ENCODE results near the gene PRELID2.
"Not testable (repeated sequence)": the region's sequence is repeated elsewhere in the genome, so short reads cannot be mapped to it uniquely, and the experiment has no call there.

Gene PRELID2

DNA sequence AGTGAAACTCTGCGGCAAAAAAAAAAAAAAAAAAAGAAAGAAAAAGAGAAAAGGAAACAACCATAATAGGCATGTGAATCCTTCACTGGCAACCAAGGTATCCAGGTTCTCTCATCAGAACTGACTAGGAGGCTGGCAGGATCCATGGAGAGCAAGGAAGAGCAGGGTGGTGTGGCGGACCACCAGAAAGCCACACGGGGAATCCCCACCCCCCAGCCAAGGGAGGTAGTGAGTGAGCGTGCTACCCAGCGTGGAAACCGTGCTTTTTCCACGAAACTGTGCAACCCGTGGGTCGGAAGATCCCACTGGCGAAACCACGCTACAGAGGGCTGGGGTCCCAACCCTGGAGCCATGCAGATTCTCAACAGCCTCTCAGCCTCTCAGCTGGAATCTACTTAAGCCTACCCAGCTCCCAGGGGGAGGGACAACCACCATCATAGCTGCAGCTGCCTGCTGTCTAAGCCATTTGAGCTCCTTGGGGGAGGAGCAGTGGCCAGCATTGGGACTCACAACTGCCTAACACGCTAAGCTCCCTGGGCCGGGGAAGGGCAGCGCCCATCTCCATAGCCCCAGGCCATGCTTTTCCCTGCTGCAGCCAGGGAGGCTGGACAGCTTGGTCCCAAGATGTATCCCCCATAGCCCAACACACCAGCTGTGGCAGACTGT lies 91.6 kb downstream of the PRELID2 start:
- no peak for DNase-seq (ENCODE audit: low read depth in 3 of 3)

DNA sequence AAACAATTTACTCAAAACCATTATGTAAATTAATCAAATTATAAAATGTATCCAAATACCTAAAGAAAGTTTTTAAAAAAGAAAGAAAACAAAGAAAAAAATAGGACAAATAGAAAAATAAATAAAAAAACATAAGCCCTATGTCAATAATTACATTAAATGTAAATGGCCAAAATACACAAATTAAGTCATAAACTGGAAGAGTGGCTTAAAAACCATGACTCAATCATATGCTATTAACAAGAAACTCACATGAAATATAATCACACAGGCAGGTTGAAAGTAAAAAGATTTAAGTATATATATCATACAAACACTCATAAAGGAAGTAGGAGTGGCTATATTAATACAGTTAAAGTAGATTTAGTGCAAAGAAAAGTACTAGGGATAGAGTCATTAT lies 95.3 kb downstream of the PRELID2 start:
- no peak for DNase-seq (ENCODE audit: low read depth in 3 of 3)

DNA sequence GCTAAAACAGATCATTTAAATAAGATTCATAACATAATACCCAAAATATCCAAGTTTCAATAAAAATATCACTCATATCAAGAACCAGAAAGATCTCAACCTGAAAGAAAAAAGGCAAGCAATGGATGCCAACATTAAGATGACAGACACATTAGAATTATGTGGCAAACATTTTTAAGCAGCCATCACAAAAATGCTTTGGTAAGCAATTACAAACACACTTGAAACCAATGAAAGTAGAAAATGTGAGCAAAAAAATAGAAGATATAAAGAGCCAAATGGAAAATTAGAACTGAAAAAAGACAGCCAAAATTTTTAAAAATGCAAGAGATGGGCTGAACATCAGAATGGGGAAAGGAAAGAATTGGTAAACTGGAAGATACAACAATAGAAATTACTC lies 96.9 kb downstream of the PRELID2 start:
- no peak for DNase-seq (ENCODE audit: low read depth in 3 of 3)

DNA sequence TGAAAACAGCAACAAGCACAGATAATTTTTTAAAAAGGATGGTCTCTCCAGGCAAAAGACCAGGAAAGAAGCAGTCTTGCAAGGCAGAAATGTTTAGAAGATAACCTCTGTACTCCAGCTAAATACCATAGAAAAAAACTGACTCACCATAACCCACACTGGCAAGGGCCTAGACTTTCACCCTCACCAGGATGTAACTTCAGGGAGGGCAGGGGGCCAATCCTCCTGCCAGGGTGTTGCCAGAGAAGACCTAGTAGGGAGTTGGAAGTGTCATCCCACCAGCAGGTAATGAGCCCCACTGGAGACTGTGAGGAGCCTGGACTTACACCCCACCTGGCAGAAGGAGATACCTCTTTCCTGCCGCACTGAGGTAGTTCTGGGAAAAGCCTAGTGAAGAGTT lies 97.6 kb downstream of the PRELID2 start:
- DNase-seq (ENCODE audit: low read depth in 3 of 3) = no peak

DNA sequence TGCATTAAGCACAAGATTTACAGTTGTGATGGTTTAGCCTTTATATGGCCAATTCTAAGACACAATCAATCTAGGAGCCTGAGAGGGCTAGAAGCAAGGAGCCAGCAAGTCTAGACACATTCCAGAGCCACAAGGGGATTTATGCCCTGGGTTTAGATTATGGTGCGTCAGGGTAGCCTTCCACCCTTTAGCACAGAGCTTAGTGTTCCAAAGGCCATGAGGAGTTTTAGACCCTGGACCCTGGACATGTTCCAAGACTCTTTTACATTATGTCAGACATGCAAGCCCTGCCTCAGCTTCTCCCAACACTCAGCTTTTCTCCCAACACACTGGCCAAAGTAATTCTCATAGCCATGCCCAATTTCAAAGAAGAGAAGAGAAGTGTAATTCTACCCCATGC lies 105.2 kb downstream of the PRELID2 start:
- DNase-seq (ENCODE audit: low read depth in 3 of 3) = not testable (repeated sequence)

DNA sequence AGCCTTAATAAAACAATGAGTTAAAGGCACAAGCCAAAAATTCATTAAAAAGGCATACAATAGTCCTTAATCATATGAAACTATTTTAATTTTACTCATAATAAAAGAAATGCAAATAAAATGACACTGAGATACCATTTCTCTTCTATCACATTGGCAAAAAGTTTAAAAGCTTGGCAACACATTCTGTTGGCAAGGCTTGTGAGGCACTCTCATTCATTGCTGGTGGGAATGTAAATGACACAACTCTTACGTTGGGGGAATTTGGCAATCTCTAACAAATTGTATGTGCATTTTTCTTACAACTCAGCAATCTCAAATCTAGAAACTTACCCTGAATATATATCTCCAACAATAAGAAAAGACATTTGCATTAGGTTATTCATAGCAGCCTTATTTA lies 111.6 kb downstream of the PRELID2 start:
- DNase-seq (ENCODE audit: low read depth in 3 of 3) = no peak

DNA sequence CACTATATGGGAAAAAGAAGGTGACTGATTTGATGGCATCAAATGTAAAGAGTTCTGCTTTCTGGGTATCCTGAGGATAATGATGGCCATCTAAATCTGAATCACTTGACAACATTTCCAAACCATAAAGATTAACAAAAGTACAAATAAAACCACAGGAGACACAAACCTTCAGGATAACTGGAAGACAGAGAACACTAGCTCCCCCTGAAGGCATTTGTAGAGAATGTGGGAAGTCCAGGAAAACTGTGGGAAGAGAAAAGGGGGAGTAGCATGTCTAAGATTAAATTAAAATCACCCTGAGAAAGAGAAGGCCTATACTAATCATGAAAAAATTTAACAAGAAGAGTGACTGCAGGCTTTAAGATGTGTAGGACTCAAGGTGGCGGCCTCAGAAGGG lies 116.2 kb downstream of the PRELID2 start:
- no peak for DNase-seq (ENCODE audit: low read depth in 3 of 3)

DNA sequence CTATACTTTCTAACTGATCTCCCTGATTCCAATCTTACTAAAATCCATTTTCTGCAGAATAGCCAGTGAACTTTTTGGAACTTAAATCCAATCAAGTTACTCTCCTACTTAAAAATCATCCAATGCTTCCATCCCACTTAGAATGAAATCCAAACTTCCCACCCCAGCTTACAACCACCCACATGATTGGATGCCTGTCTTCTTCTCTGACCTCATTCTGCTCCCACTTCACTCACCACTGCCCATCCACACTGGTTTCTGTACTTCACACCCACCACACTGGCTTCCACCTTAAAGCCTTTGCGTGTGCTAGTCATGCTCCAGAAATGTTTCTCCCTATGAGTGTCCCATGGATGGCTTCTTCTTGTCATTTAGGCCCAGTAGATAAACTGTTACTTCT lies 119.7 kb downstream of the PRELID2 start:
- DNase-seq (ENCODE audit: low read depth in 3 of 3) = no peak

DNA sequence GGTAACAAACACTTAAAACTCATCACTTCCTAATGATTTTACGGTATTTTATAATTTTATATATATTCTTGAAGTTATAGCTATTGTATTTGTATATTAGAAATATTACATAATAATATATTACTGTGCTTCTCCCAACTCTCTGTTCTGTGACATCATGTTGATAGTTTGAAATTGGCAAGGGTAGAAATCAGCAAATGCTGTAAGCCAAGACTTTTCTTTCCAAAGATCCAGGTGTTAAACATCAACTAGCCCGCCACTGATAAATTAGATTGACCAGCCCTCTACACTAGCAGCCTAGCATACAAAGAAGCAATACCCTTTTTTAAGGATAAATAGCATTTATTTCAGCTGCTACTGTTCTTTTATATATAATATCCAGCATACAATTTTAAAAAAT lies 122.9 kb downstream of the PRELID2 start:
- DNase-seq (ENCODE audit: low read depth in 3 of 3) = no peak

DNA sequence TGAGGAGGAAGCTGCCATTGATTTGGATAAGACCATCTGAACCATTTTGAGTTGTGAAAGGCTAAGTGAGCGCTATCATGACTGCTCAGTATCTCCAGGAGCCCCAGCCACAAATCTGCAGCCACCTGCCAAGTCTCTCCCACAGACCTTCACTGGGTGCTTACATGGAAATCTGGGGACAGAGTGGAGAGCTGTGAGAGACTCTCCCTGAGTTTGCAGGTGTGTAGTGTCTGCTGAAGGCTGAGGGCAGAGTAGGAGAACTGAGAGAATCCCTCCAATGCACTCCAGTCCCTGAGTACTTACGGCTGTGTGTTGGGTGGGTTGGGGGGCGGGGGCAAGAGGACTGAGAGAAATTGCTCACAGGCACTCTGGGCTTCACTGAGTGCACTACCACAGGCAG lies 123.7 kb downstream of the PRELID2 start:
- DNase-seq (ENCODE audit: low read depth in 3 of 3) = no peak

All from stimulated activated CD4-positive, alpha-beta T cell treated with anti-CD3 and anti-CD28 coated beads, TNF-alpha, amount 100 ng/mL, for 24 hours (primary cell).